HG03342 (cell line): Measurements from ENCODE around the gene SYNPO2.
"Not testable (repeated sequence)": the region's sequence is repeated elsewhere in the genome, so short reads cannot be mapped to it uniquely, and the experiment has no call there.

Experiments used
- ATAC-seq: cut with Tn5 transposase; IDR thresholded peaks from one replicate; pipeline ENCODE4 v1.9.1; 2021; ENCODE audit warnings: mild to moderate bottlenecking, moderate library complexity; ENCODE audit not compliant: unreplicated experiment

The SYNPO2 gene

GRCh38 chr4:119028296-119028695 is 139.6 kb downstream of the SYNPO2 start:
- no peak for ATAC-seq

- no peak for ATAC-seq
Observed at GRCh38 chr4:119029847-119030535, 141.3 kb downstream of the SYNPO2 start.

- no peak for ATAC-seq
Observed at GRCh38 chr4:119030536-119030890, 141.9 kb downstream of the SYNPO2 start.

- ATAC-seq, result no peak
Observed at GRCh38 chr4:119031218-119031617, 142.6 kb downstream of the SYNPO2 start.

GRCh38 chr4:119032921-119033685 is 144.4 kb downstream of the SYNPO2 start:
- peak; percentile 51 for ATAC-seq

GRCh38 chr4:119034276-119035008 is 145.8 kb downstream of the SYNPO2 start:
- ATAC-seq, result no peak

GRCh38 chr4:119035951-119036737 is 147.5 kb downstream of the SYNPO2 start:
- ATAC-seq, result no peak

- ATAC-seq, result no peak
Observed at GRCh38 chr4:119037709-119038108, 149.1 kb downstream of the SYNPO2 start.

GRCh38 chr4:119038116-119038841 is 149.6 kb downstream of the SYNPO2 start:
- ATAC-seq, result no peak

GRCh38 chr4:119039160-119039559 is 150.5 kb downstream of the SYNPO2 start:
- ATAC-seq, result no peak

GRCh38 chr4:119039779-119040178 is 151.1 kb downstream of the SYNPO2 start:
- ATAC-seq, result no peak

GRCh38 chr4:119040261-119040660 is 151.6 kb downstream of the SYNPO2 start:
- ATAC-seq, result no peak

GRCh38 chr4:119040694-119041185 is 152.1 kb downstream of the SYNPO2 start:
- no peak for ATAC-seq

- ATAC-seq, result no peak
Observed at GRCh38 chr4:119041396-119041795, 152.7 kb downstream of the SYNPO2 start.

GRCh38 chr4:119041951-119042560 is 153.4 kb downstream of the SYNPO2 start:
- ATAC-seq, result peak; percentile 88

- ATAC-seq, result no peak
Observed at GRCh38 chr4:119046263-119046662, 157.6 kb downstream of the SYNPO2 start.

- not testable (repeated sequence) for ATAC-seq
Observed at GRCh38 chr4:119047059-119047458, 158.4 kb downstream of the SYNPO2 start.

- ATAC-seq, result no peak
Observed at GRCh38 chr4:119048446-119048845, 159.8 kb downstream of the SYNPO2 start.

GRCh38 chr4:119049342-119049741 is 160.7 kb downstream of the SYNPO2 start:
- ATAC-seq, result no peak
